Heart right ventricle (tissue), 16 donors: ENCODE measurements around the gene TMEM207. TPM values are rescaled to one million over a fixed set of nuclear protein-coding genes. Genes with fewer than 3 reads are reported as not detected.

Experiments
- ATAC-seq, 8 donors: fragments of 200-7000 bp; cut with Tn5 transposase; one replicate each; pipeline ENCODE4 v1.9.1; 2020; ENCODE audit warnings: mild to moderate bottlenecking in 8 of 8, moderate library complexity in 8 of 8, moderate number of reproducible peaks in 1 of 8
- DNase-seq, 2 donors: peaks; one replicate each; pipeline ENCODE4 v3.0.0-alpha.2; 2020
- H3K27ac ChIP-seq, 10 donors: fragments of 200-600 bp; sonication (generic) in 2 of 10; one replicate each; pipeline versions ENCODE4 v1.5.0 to v1.8.0; 2020 to 2022; ENCODE audit warnings: mild to moderate bottlenecking in 3 of 10
- H3K27me3 ChIP-seq, 7 donors: fragments of 200-600 bp; one replicate each; pipeline ENCODE4 v1.8.0; 2021 to 2022; ENCODE audit warnings: mild to moderate bottlenecking in 2 of 7
- H3K36me3 ChIP-seq, 9 donors: fragments of 200-600 bp; sonication (generic) in 1 of 9; one replicate each; pipeline versions ENCODE4 v1.5.0 to v1.8.0; 2020 to 2022; ENCODE audit warnings: mild to moderate bottlenecking in 2 of 9
- H3K4me1 ChIP-seq, 9 donors: fragments of 200-600 bp; sonication (generic) in 1 of 9; one replicate each; pipeline versions ENCODE4 v1.5.0 to v1.8.0; 2020 to 2022; ENCODE audit warnings: mild to moderate bottlenecking in 4 of 9
- H3K4me3 ChIP-seq, 10 donors: fragments of 200-600 bp; sonication (generic) in 2 of 10; one replicate each; pipeline versions ENCODE4 v1.5.0 to v1.8.0; 2020 to 2022; ENCODE audit warnings: mild to moderate bottlenecking in 7 of 10, moderate library complexity in 2 of 10
- H3K9me3 ChIP-seq, 11 donors: fragments of 200-600 bp in 10 of 11; sonication (generic) in 2 of 11; one replicate each; pipeline versions ENCODE4 v1.5.0 to v1.8.0; 2013 to 2022; ENCODE audit warnings: mild to moderate bottlenecking in 2 of 11, control low read depth in 1 of 11, moderate library complexity in 1 of 11
- whole genome bisulfite sequencing, 2 donors: extraction: QIAGEN DNeasy Blood & Tissue Kit; methylation state at CpG; one replicate each; pipeline ENCODE4 v1.1.7; 2013; ENCODE audit warnings: inconsistent platforms in 1 of 2; 5-methylcytosine and 5-hydroxymethylcytosine counted together
- intact Hi-C, 10 donors: fragments of 100-400 bp; cut with DNase I; formaldehyde crosslinking; loops; one replicate each; pipeline versions ENCODE4 v1.11.1 to v1.14.2; 2022
- long read RNA-seq, 3 donors: library from polyadenylated mRNA; unstranded; transcript quantifications; one replicate each; pipeline ENCODE4 v2.0.0, GENCODE V29; 2020 to 2021
- polyA plus RNA-seq, 2 donors: library from polyadenylated mRNA; stranded (reverse); fragments of 200-250 nt; gene quantifications; one replicate each; pipeline ENCODE4 v1.2.3, GENCODE V29; 2013
- total RNA-seq, 10 donors: library from RNA; stranded (reverse); fragmentation: NEBNext Ultra II Directional in 3 of 10; extraction: Animal tissue kit (Norgen Biotek cat#: 25700) in 3 of 10; gene quantifications; one replicate each; pipeline versions ENCODE4 v1.2.1 to v1.2.4, GENCODE V29; 2021 to 2023
- TF ChIP-seq, protein P1 (sequence below), 9 donors: fragments of 200-600 bp; sonication (generic) in 2 of 9; IDR thresholded peaks; one replicate each; pipeline versions ENCODE4 v1.5.0 to v1.8.0; 2021 to 2022; ENCODE audit warnings: antibody characterized with exemption in 9 of 9, mild to moderate bottlenecking in 5 of 9, moderate library complexity in 1 of 9
- donor health status: Arrhythmogenic right ventricular cardiomyopathy.
- donor health status: ischemic (EF 13 %, LVEDD 7.1; RV severe dilation, severe dysfunction).
- donor health status: healthy with polysubstance abuse.
- donor health status: DM: no; HTN: yes; CAD: no.
- donor health status: DM: no; HTN: no; CAD: no.
- donor health status: ischemic (EF 25% LVEDD 6.9; RV normal size, moderate dysfunction).
- donor health status: ischemic (EF 25% LVEDD 5.7; RV mildly dilated, moderate dysfunction).
- donor health status: healthy.
- donor health status: DM: yes; HTN: yes; CAD: no.
- donor health status: Ischemic cardiomyopathy.
- donor health status: ischemic (EF 35%, LVEDD 5.7; RV mildly dilated, moderate dysfunction).
- donor health status: nonischemic (EF 11% LVEDD 7.7; RV severe dilation, severe dysfunction).
- donor health status: DM: yes; HTN: yes; CAD: no.
- donor health status: PGD.
- donor health status: ischemic (EF 29% LVEDD 5.4; RV normal size, mild dysfunction).
- donor health status: nonischemic (EF 23%, LVEDD 6.1; RV moderate dilation, normal function).

Gene TMEM207
- total RNA-seq (not detected), polyA plus RNA-seq (not detected)
- long read RNA-seq, donor 1 = 0 reads
- long read RNA-seq, donor 2 = 0 reads
- long read RNA-seq, donor 3 = 0 reads

DNA sequence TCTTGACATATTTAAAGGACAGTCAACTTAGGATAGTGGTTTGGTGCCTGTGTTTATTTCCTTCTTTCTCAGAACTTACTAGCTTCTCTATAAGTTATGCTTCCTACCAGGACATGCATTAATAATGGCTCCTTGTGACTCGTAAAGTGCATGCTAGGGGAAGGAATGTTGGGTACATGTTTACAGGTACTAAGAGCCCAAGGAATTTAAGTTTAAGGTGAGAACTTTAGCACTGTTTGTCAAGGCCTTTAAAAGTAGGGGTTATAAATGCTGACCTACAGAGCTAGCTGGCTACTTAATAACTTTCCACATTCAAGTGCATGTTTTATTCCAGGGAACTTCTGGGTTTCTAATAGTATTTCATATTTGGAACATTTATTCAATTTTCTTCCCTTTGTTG, at the start of gene TMEM207:
TMEM207 (minus strand) TSS at position 101 of the 400 bp plus-strand sequence; CDS start at position 9, 92 bp downstream.
- Histone ChIP-seq H3K4me3 (no peak within 1 kb of the TSS), H3K9me3 (no peaks in the 10 kb centered on the region), H3K36me3 (no peaks in the 10 kb centered on the region), H3K27me3 (no peaks in the 10 kb centered on the region), H3K4me1 (peaks cover 0 to 6% (median 0%) of the 10 kb centered on the region in 9 donors), H3K27ac (no peak within 1 kb of the TSS)
- WGBS, 2 donors = 78 to 100% methylated on average over 1 of the region's 1 CpG
- ATAC-seq (no peak), DNase-seq (no peak)
- TF ChIP-seq, protein P1, sequence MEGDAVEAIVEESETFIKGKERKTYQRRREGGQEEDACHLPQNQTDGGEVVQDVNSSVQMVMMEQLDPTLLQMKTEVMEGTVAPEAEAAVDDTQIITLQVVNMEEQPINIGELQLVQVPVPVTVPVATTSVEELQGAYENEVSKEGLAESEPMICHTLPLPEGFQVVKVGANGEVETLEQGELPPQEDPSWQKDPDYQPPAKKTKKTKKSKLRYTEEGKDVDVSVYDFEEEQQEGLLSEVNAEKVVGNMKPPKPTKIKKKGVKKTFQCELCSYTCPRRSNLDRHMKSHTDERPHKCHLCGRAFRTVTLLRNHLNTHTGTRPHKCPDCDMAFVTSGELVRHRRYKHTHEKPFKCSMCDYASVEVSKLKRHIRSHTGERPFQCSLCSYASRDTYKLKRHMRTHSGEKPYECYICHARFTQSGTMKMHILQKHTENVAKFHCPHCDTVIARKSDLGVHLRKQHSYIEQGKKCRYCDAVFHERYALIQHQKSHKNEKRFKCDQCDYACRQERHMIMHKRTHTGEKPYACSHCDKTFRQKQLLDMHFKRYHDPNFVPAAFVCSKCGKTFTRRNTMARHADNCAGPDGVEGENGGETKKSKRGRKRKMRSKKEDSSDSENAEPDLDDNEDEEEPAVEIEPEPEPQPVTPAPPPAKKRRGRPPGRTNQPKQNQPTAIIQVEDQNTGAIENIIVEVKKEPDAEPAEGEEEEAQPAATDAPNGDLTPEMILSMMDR (IDR thresholded peaks at IDR 0.05) = no peak
- intact Hi-C loops = no loop called here

DNA sequence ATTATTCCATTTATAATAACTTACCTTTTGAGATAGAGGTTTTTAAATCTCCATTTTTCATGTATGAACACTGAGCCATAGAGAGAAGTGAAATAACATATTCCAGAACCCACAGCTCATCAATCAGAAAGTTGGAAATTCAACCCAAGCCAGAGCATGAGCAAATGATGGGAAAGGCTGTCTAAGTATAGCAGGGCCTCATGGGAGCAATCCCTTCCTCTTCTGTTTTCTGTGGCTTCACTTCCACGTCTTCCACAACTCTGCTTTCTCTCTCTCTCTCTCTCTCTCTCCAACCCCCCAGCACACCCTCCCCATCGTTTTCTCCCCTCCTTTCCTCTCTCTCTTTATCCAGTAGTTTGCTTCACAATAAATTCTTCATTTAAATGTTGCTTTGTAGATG, 49.4 kb upstream of the TMEM207 start:
- Histone ChIP-seq H3K4me3 (no peak overlapping the region), H3K36me3 (no peaks in the 10 kb centered on the region), H3K27ac (peak overlapping the region in 7 of 10 donors; percentile 25 to 75 (median 64)), H3K27me3 (peaks cover 0 to 4% (median 0%) of the 10 kb centered on the region in 7 donors), H3K9me3 (no peaks in the 10 kb centered on the region), H3K4me1 (peaks cover 0 to 46% (median 11%) of the 10 kb centered on the region in 9 donors)
- peak in 3 of 8 donors; percentile 37 to 47 (median 47) for ATAC-seq
- 9 to 14% methylated on average over 2 of the region's 2 CpGs for WGBS, 2 donors
- DNase-seq = no peak
- intact Hi-C loops = no loop called here
- TF ChIP-seq, protein P1 (IDR thresholded peaks at IDR 0.05) = no peak

DNA sequence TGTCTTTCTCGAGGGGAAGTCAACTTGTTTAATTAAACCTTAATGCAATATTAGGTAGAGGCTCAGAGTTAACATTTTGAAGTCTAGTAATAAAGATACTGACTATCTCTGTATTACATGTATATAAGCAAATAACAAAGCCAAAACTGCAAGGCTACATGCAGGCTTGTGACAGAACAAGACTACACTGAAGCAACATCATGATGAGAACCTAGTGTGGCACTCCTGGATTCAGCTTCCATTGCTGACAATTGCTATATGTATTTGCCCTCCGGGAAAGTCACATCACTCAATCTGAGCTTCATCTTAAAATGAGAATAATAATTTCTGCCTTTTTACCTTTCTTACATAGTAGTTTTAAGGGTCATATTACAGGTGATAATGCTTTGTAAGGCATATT, 48.6 kb upstream of the TMEM207 start:
- ATAC-seq (peak in 4 of 8 donors; percentile 32 to 66 (median 50)), DNase-seq (no peak)
- 70 to 73% methylated on average over 2 of the region's 2 CpGs for WGBS, 2 donors
- intact Hi-C loops = no loop called here
- peaks cover 0 to 46% (median 8%) of the 10 kb centered on the region in 9 donors for H3K4me1 ChIP-seq
- TF ChIP-seq, protein P1 (IDR thresholded peaks at IDR 0.05) = no peak
- peak overlapping the region in 8 of 10 donors; percentile 3 to 75 (median 60) for H3K27ac ChIP-seq
- no peaks in the 10 kb centered on the region for H3K36me3 ChIP-seq
- H3K4me3 ChIP-seq = peak overlapping the region in 1 of 10 donors; percentile 13
- peaks cover 0 to 4% (median 0%) of the 10 kb centered on the region in 7 donors for H3K27me3 ChIP-seq
- H3K9me3 ChIP-seq = no peaks in the 10 kb centered on the region

DNA sequence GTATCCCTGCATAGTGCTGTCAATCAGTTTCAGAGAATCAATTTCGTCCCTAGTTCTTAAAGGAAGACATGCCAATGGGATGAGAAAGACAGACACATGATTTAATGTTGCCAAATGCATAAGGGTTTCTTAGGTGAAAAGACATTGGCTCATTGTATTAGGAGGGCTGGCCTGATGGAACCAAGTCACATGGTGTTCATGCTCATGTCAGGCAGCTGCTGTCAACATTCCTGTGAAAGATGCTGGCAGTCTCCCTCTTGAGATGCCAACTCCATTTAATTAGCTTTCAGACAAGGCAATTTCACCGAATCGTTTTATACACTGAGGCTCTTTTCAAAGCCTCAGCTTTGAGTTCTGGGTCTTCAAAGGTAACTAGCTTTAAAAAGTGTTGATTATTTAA, 48.1 kb upstream of the TMEM207 start:
- Histone ChIP-seq H3K9me3 (no peaks in the 10 kb centered on the region), H3K27ac (peak overlapping the region in 8 of 10 donors; percentile 3 to 75 (median 60)), H3K4me1 (peaks cover 0 to 43% (median 9%) of the 10 kb centered on the region in 9 donors), H3K27me3 (peaks cover 0 to 4% (median 0%) of the 10 kb centered on the region in 7 donors), H3K36me3 (no peaks in the 10 kb centered on the region), H3K4me3 (peak overlapping the region in 1 of 10 donors; percentile 13)
- TF ChIP-seq, protein P1 (IDR thresholded peaks at IDR 0.05) = no peak
- intact Hi-C loops = no loop called here
- DNase-seq = peak in 1 of 2 donors; percentile 48
- 42 to 55% methylated on average over 3 of the region's 3 CpGs for WGBS, 2 donors
- peak; percentile 71 to 94 (median 92) for ATAC-seq
